H1 (cell line): ENCODE measurements around the gene MRPL54. TPM values are rescaled to one million over a fixed set of nuclear protein-coding genes. Genes with fewer than 3 reads are reported as not detected.

Source experiments
- BACH1 ChIP-seq: IDR thresholded peaks from 2 replicates; pipeline ENCODE4 v1.6.1; 2012; ENCODE audit warnings: low read length, improper control_type of control experiment
- CHD7 ChIP-seq: fragments of 300-600 bp; sonication (generic); IDR thresholded peaks from 2 replicates; pipeline ENCODE4 v1.7.1; 2012; ENCODE audit warnings: low read length, moderate library complexity, mild to moderate bottlenecking, inconsistent platforms; ENCODE audit not compliant: insufficient replicate concordance
- MAFK ChIP-seq: IDR thresholded peaks from 2 replicates; pipeline ENCODE4 v1.6.1; 2012; ENCODE audit warnings: low read depth, mild to moderate bottlenecking, improper control_type of control experiment, low read length
- POLR2A ChIP-seq, 2 experiments: IDR thresholded peaks; 1 replicate in 1 of 2; 2 replicates in 1 of 2; pipeline ENCODE4 v1.6.1; 2011; ENCODE audit warnings: low read depth in 2 of 2, low read length in 2 of 2, mild to moderate bottlenecking in 2 of 2; ENCODE audit errors: control extremely low read depth in 1 of 2
- TAF1 ChIP-seq: IDR thresholded peaks from 2 replicates; pipeline ENCODE4 v1.6.1; 2011; ENCODE audit warnings: mild to moderate bottlenecking, low read depth, low read length
- polyA plus RNA-seq, 7 experiments: library from polyadenylated mRNA; depleted of rRNA in 3 of 7; stranded (reverse) in 5 of 7; unstranded in 2 of 7; fragments of >200 nt in 5 of 7; fragments of 200-250 nt in 2 of 7; gene quantifications; 1 replicate in 5 of 7; 2 replicates in 1 of 7; 4 replicates in 1 of 7; pipeline versions ENCODE4 v1.2.1 to v1.2.3, GENCODE V29; 2011 to 2013; ENCODE audit warnings: missing spikeins in 2 of 7, mixed read lengths in 2 of 7
- total RNA-seq: library from RNA; stranded (reverse); fragmentation: NEBNext Ultra II Directional; extraction: Animal tissue kit (Norgen Biotek cat#: 25700); gene quantifications from 2 replicates; pipeline ENCODE4 v1.2.1, GENCODE V29; 2021

MRPL54 gene
- total and polyA plus RNA-seq, 2 of the 8 experiments (the other 6 are each of a cell fraction or from before 2014, with no cell fraction given), result 63.8 to 72.8 TPM

DNA sequence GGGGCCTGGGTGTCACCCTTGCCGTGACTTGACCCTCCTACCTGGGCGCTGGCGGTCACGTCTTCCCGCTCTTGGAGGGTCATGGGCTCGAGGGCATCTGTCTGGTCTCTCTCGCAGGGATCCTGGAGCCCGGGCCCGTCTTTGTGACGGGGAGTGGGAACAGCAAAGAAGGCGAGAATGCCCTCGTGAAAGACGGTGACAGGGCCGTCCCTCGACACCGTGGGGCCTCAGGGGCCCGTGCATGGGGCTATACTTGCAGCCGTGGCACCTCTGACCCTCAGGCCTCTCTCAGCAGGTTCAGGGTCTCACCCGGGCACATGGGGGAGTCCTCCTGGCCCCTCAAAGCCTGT, 44.6 kb downstream of the MRPL54 start (continued):
- TF ChIP-seq CHD7 (no peak), POLR2A (IDR thresholded peaks at IDR 0.05; ENCODE audit: control extremely low read depth in 1 of 2, low read depth in 2 of 2, low read length in 2 of 2) (no peak), TAF1 (no peak), BACH1 (no peak), MAFK (no peak)
